ENCODE measurements around the gene MYPOP. TPM values are rescaled to one million over a fixed set of nuclear protein-coding genes. Genes with fewer than 3 reads are reported as not detected.

Gene MYPOP
- total and polyA plus RNA-seq, 9 of the 15 experiments (the other 6 are each of a cell fraction or from before 2014, with no cell fraction given) = 0.32 to 7.6 (median 1.6) TPM

GRCh38 chr19:45906221-45906620 is 3.8 kb upstream of the MYPOP start (continued):
- TF ChIP-seq KLF16 (IDR thresholded peaks at IDR 0.05) (no peak), NR2F6 (CRISPR knock-in tag; IDR thresholded peaks at IDR 0.05) (no peak), SREBF1 (IDR thresholded peaks at IDR 0.05; ENCODE audit: borderline replicate concordance, low read depth, low read length) (no peak), HLTF (IDR thresholded peaks at IDR 0.05) (no peak), ZNF407 (IDR thresholded peaks at IDR 0.05; ENCODE audit: low read depth) (no peak), NRF1 (conservative IDR thresholded peaks at IDR 0.05 in 1 of 2, IDR thresholded peaks at IDR 0.05 in 1 of 2) (no peak), ZNF699 (CRISPR knock-in tag; IDR thresholded peaks at IDR 0.05; ENCODE audit: insufficient replicate concordance) (no peak), HCFC1 (IDR thresholded peaks at IDR 0.05; ENCODE audit: low read depth, low read length) (no peak)
- TF ChIP-seq, protein P1, sequence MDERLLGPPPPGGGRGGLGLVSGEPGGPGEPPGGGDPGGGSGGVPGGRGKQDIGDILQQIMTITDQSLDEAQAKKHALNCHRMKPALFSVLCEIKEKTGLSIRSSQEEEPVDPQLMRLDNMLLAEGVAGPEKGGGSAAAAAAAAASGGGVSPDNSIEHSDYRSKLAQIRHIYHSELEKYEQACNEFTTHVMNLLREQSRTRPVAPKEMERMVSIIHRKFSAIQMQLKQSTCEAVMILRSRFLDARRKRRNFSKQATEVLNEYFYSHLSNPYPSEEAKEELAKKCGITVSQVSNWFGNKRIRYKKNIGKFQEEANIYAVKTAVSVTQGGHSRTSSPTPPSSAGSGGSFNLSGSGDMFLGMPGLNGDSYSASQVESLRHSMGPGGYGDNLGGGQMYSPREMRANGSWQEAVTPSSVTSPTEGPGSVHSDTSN (CRISPR knock-in tag; IDR thresholded peaks at IDR 0.05; ENCODE audit: low read depth) = no peak
- TF ChIP-seq, protein P1 (tag; conservative IDR thresholded peaks at IDR 0.05; ENCODE audit: low read depth) = no peak
- TF ChIP-seq, protein P2, sequence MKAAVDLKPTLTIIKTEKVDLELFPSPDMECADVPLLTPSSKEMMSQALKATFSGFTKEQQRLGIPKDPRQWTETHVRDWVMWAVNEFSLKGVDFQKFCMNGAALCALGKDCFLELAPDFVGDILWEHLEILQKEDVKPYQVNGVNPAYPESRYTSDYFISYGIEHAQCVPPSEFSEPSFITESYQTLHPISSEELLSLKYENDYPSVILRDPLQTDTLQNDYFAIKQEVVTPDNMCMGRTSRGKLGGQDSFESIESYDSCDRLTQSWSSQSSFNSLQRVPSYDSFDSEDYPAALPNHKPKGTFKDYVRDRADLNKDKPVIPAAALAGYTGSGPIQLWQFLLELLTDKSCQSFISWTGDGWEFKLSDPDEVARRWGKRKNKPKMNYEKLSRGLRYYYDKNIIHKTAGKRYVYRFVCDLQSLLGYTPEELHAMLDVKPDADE (conservative IDR thresholded peaks at IDR 0.05; ENCODE audit: control insufficient read depth, low read depth, low read length) = no peak
